Muscle layer of duodenum (tissue), 2 donors: ENCODE results near the gene TBCC.
A peak's percentile ranks its signal among the peaks of the same experiment; 100 is the strongest.
"Not testable (repeated sequence)": the region's sequence is repeated elsewhere in the genome, so short reads cannot be mapped to it uniquely, and the experiment has no call there.

ENCODE experiments used
- H3K27ac ChIP-seq: one replicate; pipeline ENCODE4 v1.7.0; 2013; ENCODE audit warnings: mild to moderate bottlenecking, low read length
- H3K27me3 ChIP-seq: one replicate; pipeline ENCODE4 v1.7.0; 2013; ENCODE audit warnings: low read depth, mild to moderate bottlenecking, control low read depth, low read length
- H3K36me3 ChIP-seq, 2 donors: one replicate each; pipeline ENCODE4 v1.7.0; 2013; ENCODE audit warnings: low read length in 2 of 2, control low read depth in 1 of 2, mild to moderate bottlenecking in 1 of 2; ENCODE audit not compliant: insufficient read depth in 2 of 2, control insufficient read depth in 1 of 2
- H3K4me1 ChIP-seq, 2 donors: one replicate each; pipeline ENCODE4 v1.7.0; 2013; ENCODE audit warnings: low read length in 2 of 2, mild to moderate bottlenecking in 2 of 2, control low read depth in 1 of 2, moderate library complexity in 1 of 2; ENCODE audit not compliant: insufficient read depth in 2 of 2, control insufficient read depth in 1 of 2
- H3K4me3 ChIP-seq, 2 donors: one replicate each; pipeline ENCODE4 v1.7.0; 2013; ENCODE audit warnings: low read length in 2 of 2, low read depth in 1 of 2, mild to moderate bottlenecking in 1 of 2
- H3K9me3 ChIP-seq, 2 donors: one replicate each; pipeline ENCODE4 v1.7.0; 2013; ENCODE audit warnings: low read length in 2 of 2, control low read depth in 1 of 2, mild to moderate bottlenecking in 1 of 2; ENCODE audit not compliant: control insufficient read depth in 1 of 2
- donor health status: healthy.

TBCC gene

GRCh38 chr6:42783177-42783875 lies 37.4 kb upstream of the TBCC start:
- Histone ChIP-seq H3K27ac (peak overlapping the region; percentile 100), H3K27me3 (no peaks in the 10 kb centered on the region), H3K9me3 (no peaks in the 10 kb centered on the region), H3K36me3 (peaks cover 0 to 6% of the 10 kb centered on the region in 2 donors), H3K4me1 (peaks cover 18 to 36% of the 10 kb centered on the region in 2 donors), H3K4me3 (peak overlapping the region; percentile 85 to 98)

- Histone ChIP-seq H3K36me3 (peaks cover 0 to 6% of the 10 kb centered on the region in 2 donors), H3K4me1 (peaks cover 18 to 33% of the 10 kb centered on the region in 2 donors), H3K27me3 (no peaks in the 10 kb centered on the region), H3K9me3 (no peaks in the 10 kb centered on the region), H3K4me3 (peak overlapping the region; percentile 57 to 85), H3K27ac (peak overlapping the region; percentile 100)
Measured at GRCh38 chr6:42782689-42783176, 36.8 kb upstream of the TBCC start.

GRCh38 chr6:42781796-42782688 lies 36.1 kb upstream of the TBCC start, which contains the start of gene BICRAL:
TSS of gene BICRAL (plus strand) at chr6:42782052. CDS start at chr6:42822023, 39,971 bp downstream.
- Histone ChIP-seq H3K4me1 (peaks cover 17 to 28% of the 10 kb centered on the region in 2 donors), H3K9me3 (no peaks in the 10 kb centered on the region), H3K4me3 (peak within 1 kb of the TSS; percentile 62 to 85), H3K27ac (peak within 1 kb of the TSS; percentile 100), H3K36me3 (peaks cover 0 to 6% of the 10 kb centered on the region in 2 donors), H3K27me3 (no peaks in the 10 kb centered on the region)

GRCh38 chr6:42781546-42781795 lies 35.6 kb upstream of the TBCC start:
- peak overlapping the region in 1 of 2 donors; percentile 85 for H3K4me3 ChIP-seq
- no peaks in the 10 kb centered on the region for H3K9me3 ChIP-seq
- H3K27ac ChIP-seq, result peak overlapping the region; percentile 88
- H3K4me1 ChIP-seq, result peaks cover 15 to 22% of the 10 kb centered on the region in 2 donors
- no peaks in the 10 kb centered on the region for H3K27me3 ChIP-seq
- peaks cover 0 to 6% of the 10 kb centered on the region in 2 donors for H3K36me3 ChIP-seq

- Histone ChIP-seq H3K36me3 (peaks cover 0 to 6% of the 10 kb centered on the region in 2 donors), H3K27ac (no peak overlapping the region), H3K4me3 (no peak overlapping the region), H3K27me3 (no peaks in the 10 kb centered on the region), H3K9me3 (no peaks in the 10 kb centered on the region), H3K4me1 (peaks cover 5 to 6% of the 10 kb centered on the region in 2 donors)
Measured at GRCh38 chr6:42779521-42779920, 33.6 kb upstream of the TBCC start.

GRCh38 chr6:42778122-42778521 lies 32.2 kb upstream of the TBCC start:
- H3K9me3 ChIP-seq, result no peaks in the 10 kb centered on the region
- no peak overlapping the region for H3K4me3 ChIP-seq
- H3K4me1 ChIP-seq, result peaks cover 3 to 6% of the 10 kb centered on the region in 2 donors
- no peak overlapping the region for H3K27ac ChIP-seq
- no peaks in the 10 kb centered on the region for H3K27me3 ChIP-seq
- H3K36me3 ChIP-seq, result no peaks in the 10 kb centered on the region

- no peaks in the 10 kb centered on the region for H3K36me3 ChIP-seq
- H3K27ac ChIP-seq, result no peak overlapping the region
- H3K27me3 ChIP-seq, result no peaks in the 10 kb centered on the region
- H3K4me3 ChIP-seq, result no peak overlapping the region
- H3K9me3 ChIP-seq, result no peaks in the 10 kb centered on the region
- peaks cover 3 to 6% of the 10 kb centered on the region in 2 donors for H3K4me1 ChIP-seq
Measured at GRCh38 chr6:42777126-42777822, 31.4 kb upstream of the TBCC start.

- not testable (repeated sequence) for H3K27me3 ChIP-seq, H3K4me1 ChIP-seq, H3K9me3 ChIP-seq, H3K36me3 ChIP-seq
- H3K4me3 ChIP-seq, result peak overlapping the region in 1 of 2 donors; percentile 18
- H3K27ac ChIP-seq, result peak overlapping the region; percentile 70
Measured at GRCh38 chr6:42774821-42775487, 29.1 kb upstream of the TBCC start.

GRCh38 chr6:42774201-42774600 lies 28.3 kb upstream of the TBCC start:
- Histone ChIP-seq H3K27ac (peak overlapping the region; percentile 70), H3K4me1 (peaks cover 0 to 4% of the 10 kb centered on the region in 2 donors)

GRCh38 chr6:42771741-42772100 lies 25.8 kb upstream of the TBCC start:
- H3K36me3 ChIP-seq, result no peaks in the 10 kb centered on the region
- no peak overlapping the region for H3K27ac ChIP-seq
- no peaks in the 10 kb centered on the region for H3K9me3 ChIP-seq
- H3K4me1 ChIP-seq, result peaks cover 0 to 4% of the 10 kb centered on the region in 2 donors
- H3K27me3 ChIP-seq, result no peaks in the 10 kb centered on the region
- H3K4me3 ChIP-seq, result no peak overlapping the region

More at GRCh38 chr6:42774201-42774600, 28.3 kb upstream of the TBCC start:
- H3K36me3 ChIP-seq, result no peaks in the 10 kb centered on the region
- no peak overlapping the region for H3K4me3 ChIP-seq
- no peaks in the 10 kb centered on the region for H3K27me3 ChIP-seq
- no peaks in the 10 kb centered on the region for H3K9me3 ChIP-seq
